K562 (cell line): ENCODE data around the gene CCDC92. TPM values are rescaled to one million over a fixed set of nuclear protein-coding genes. Genes with fewer than 3 reads are reported as not detected.

Source experiments
- ATAC-seq: fragments of 200-7000 bp; cut with Tn5 transposase; 3 replicates; pipeline ENCODE4 v1.9.1; 2020; ENCODE audit warnings: moderate library complexity
- BruUV-seq: library from RNA; stranded (reverse); fragments of 400-500 nt; replicated peaks from 2 replicates; lab custom pipeline; 2021; lab: Mats Ljungman, UMichigan
- CTCF ChIA-PET: fragments of 300-600 bp; formaldehyde crosslinking; extraction: SDS; loops from one replicate; lab custom pipeline; 2021; ENCODE audit warnings: low intra/inter-chr PET ratio; lab: Yijun Ruan, JAX
- POLR2A ChIA-PET: fragments of 300-600, 350-650 bp; sonication (Branson Sonifier 250); formaldehyde crosslinking; extraction: SDS; loops from one replicate; lab custom pipeline; 2021; ENCODE audit warnings: antibody characterized with exemption, inconsistent platforms; lab: Yijun Ruan, JAX
- DNase-seq, 4 experiments: peaks; one replicate each; pipeline versions ENCODE4 v3.0.0 to v3.0.0-alpha.2; 2011 to 2018; ENCODE audit warnings: low spot score in 3 of 4, mixed read lengths in 3 of 4; ENCODE audit errors: extremely low read depth in 1 of 4
- FAIRE-seq: peaks from 2 replicates; lab custom pipeline; 2011; peaks lifted over from hg19 to GRCh38; lab: Jason Lieb, UNC
- H2AFZ ChIP-seq: 2 replicates; pipeline ENCODE4 v1.6.0; 2011; ENCODE audit warnings: low read depth, low read length, control low read depth, inconsistent platforms
- H3K27ac ChIP-seq: fragments of 200-600 bp; 3 replicates; pipeline ENCODE4 v1.8.0; 2011; ENCODE audit warnings: low read depth, mild to moderate bottlenecking, control low read depth, inconsistent platforms, low read length, moderate library complexity, mixed read lengths; ENCODE audit errors: extremely low read depth
- H3K27me3 ChIP-seq, 2 experiments: fragments of 300-600 bp in 1 of 2; 2 replicates in 1 of 2; 3 replicates in 1 of 2; pipeline versions ENCODE4 v1.6.0 to v1.8.0; 2011; ENCODE audit warnings: inconsistent platforms in 2 of 2, low read length in 2 of 2, mild to moderate bottlenecking in 1 of 2, mixed read lengths in 1 of 2, moderate library complexity in 1 of 2; ENCODE audit not compliant: control insufficient read depth in 2 of 2, insufficient read depth in 2 of 2
- H3K36me3 ChIP-seq: fragments of 300-600 bp; 3 replicates; pipeline ENCODE4 v1.8.0; 2011; ENCODE audit warnings: mild to moderate bottlenecking, low read length, inconsistent platforms; ENCODE audit not compliant: control insufficient read depth, insufficient read depth
- H3K4me1 ChIP-seq, 2 experiments: fragments of 200-600 bp in 1 of 2; replicated peaks in 1 of 2; 2 replicates in 1 of 2; 3 replicates in 1 of 2; pipeline versions ENCODE4 v1.5.1 to v1.8.0; 2011; ENCODE audit warnings: inconsistent platforms in 2 of 2, low read length in 2 of 2, mild to moderate bottlenecking in 1 of 2, mixed read lengths in 1 of 2, moderate library complexity in 1 of 2; ENCODE audit not compliant: control insufficient read depth in 2 of 2, insufficient read depth in 2 of 2
- H3K4me2 ChIP-seq: 2 replicates; pipeline ENCODE4 v1.6.1; 2011; ENCODE audit warnings: low read length, control low read depth, inconsistent platforms, mixed read lengths; ENCODE audit not compliant: insufficient read depth
- H3K4me3 ChIP-seq: fragments of 200-600 bp; sonication (generic), shearing (Covaris generic); 2 replicates; pipeline ENCODE4 v1.5.1; 2016; ENCODE audit warnings: control low read depth, inconsistent platforms
- H3K79me2 ChIP-seq: fragments of 200-600 bp; 3 replicates; pipeline ENCODE4 v1.8.0; 2011; ENCODE audit warnings: low read length, inconsistent platforms; ENCODE audit not compliant: control insufficient read depth, insufficient read depth
- H3K9ac ChIP-seq, 2 experiments: 2 replicates each; pipeline versions ENCODE4 v1.6.0 to v1.6.1; 2011; ENCODE audit warnings: low read depth in 2 of 2, low read length in 2 of 2, control low read depth in 1 of 2, inconsistent platforms in 1 of 2, mild to moderate bottlenecking in 1 of 2, mixed read lengths in 1 of 2; ENCODE audit not compliant: insufficient read depth in 1 of 2
- H3K9me1 ChIP-seq: one replicate; pipeline ENCODE4 v1.6.0; 2011; ENCODE audit warnings: inconsistent platforms, mild to moderate bottlenecking, low read length, moderate library complexity; ENCODE audit not compliant: control insufficient read depth, insufficient read depth
- H3K9me3 ChIP-seq: replicated peaks from 2 replicates; pipeline ENCODE4 v1.5.1; 2011; ENCODE audit warnings: low read depth, low read length, inconsistent platforms; ENCODE audit not compliant: control insufficient read depth, insufficient read depth
- H4K20me1 ChIP-seq: replicated peaks from 2 replicates; pipeline ENCODE4 v1.6.1; 2011; ENCODE audit warnings: low read length, inconsistent platforms, mixed read lengths; ENCODE audit not compliant: control insufficient read depth, insufficient read depth
- ATF1 ChIP-seq, 2 experiments: fragments of 450-650 bp in 1 of 2; IDR thresholded peaks; 2 replicates each; pipeline ENCODE4 v1.6.1; 2016; ENCODE audit warnings: missing compliant biosample characterization in 1 of 2, missing genetic modification characterization in 1 of 2
- CHAMP1 ChIP-seq: fragments of 450-650 bp; IDR thresholded peaks from 2 replicates; pipeline ENCODE4 v1.6.1; 2016; ENCODE audit warnings: mild to moderate bottlenecking
- HNRNPH1 ChIP-seq: fragments of 200-400 bp; formaldehyde crosslinking; optimal IDR thresholded peaks from 2 replicates; pipeline ENCODE3; 2017; ENCODE audit warnings: low read depth, mild to moderate bottlenecking, low read length, moderate library complexity
- HNRNPL ChIP-seq: fragments of 200-400 bp; formaldehyde crosslinking; IDR thresholded peaks from 2 replicates; pipeline ENCODE4 v1.6.1; 2017; ENCODE audit warnings: low read depth, mild to moderate bottlenecking, low read length
- KDM5B ChIP-seq: fragments of 200-600 bp; sonication (generic); IDR thresholded peaks from 2 replicates; pipeline ENCODE4 v1.6.1; 2012; ENCODE audit warnings: low read depth, mild to moderate bottlenecking, moderate library complexity, low read length, control low read depth, inconsistent platforms; ENCODE audit not compliant: insufficient replicate concordance
- MXD1 ChIP-seq: fragments of 250-450 bp; sonication (Bioruptor Pico); IDR thresholded peaks from 2 replicates; pipeline ENCODE4 v1.8.0; 2021; ENCODE audit warnings: borderline replicate concordance, mild to moderate bottlenecking, moderate library complexity; ENCODE audit not compliant: poor library complexity, severe bottlenecking
- NR2C2 ChIP-seq, 2 experiments: fragments of 200-800 bp in 1 of 2; sonication (Bioruptor generic) in 1 of 2; sonication (generic) in 1 of 2; formaldehyde crosslinking in 1 of 2; IDR thresholded peaks; 2 replicates each; pipeline versions ENCODE4 v1.6.1 to v1.8.0; 2016 to 2022; ENCODE audit warnings: mild to moderate bottlenecking in 1 of 2, missing compliant biosample characterization in 1 of 2, missing genetic modification characterization in 1 of 2, missing genetic modification reagents in 1 of 2
- POLR3G ChIP-seq: IDR thresholded peaks from 2 replicates; pipeline ENCODE4 v1.6.1; 2011; ENCODE audit not compliant: insufficient read length, insufficient replicate concordance; ENCODE audit errors: extremely low read depth
- TARDBP ChIP-seq: fragments of 450-650 bp; IDR thresholded peaks from 2 replicates; pipeline ENCODE4 v1.6.1; 2016
- TBP ChIP-seq: optimal IDR thresholded peaks from 2 replicates; pipeline ENCODE3; 2011; ENCODE audit warnings: low read depth, low read length, improper control_type of control experiment
- ZFX ChIP-seq: sonication (generic); formaldehyde crosslinking; IDR thresholded peaks from 2 replicates; pipeline ENCODE4 v1.8.0; 2022; ENCODE audit warnings: mild to moderate bottlenecking, missing genetic modification reagents, moderate library complexity
- ZNF77 ChIP-seq: fragments of 250-450 bp; sonication (Bioruptor Pico); IDR thresholded peaks from 2 replicates; pipeline ENCODE4 v1.5.0; 2020
- WGBS: fragments of 100-300 bp; shearing (Covaris generic); methylation state at CpG from one replicate; pipeline ENCODE4 v1.1.6; 2016; ENCODE audit warnings: low coverage, mixed read lengths; ENCODE audit not compliant: insufficient coverage; ENCODE audit errors: missing lambda C conversion rate; 5-methylcytosine and 5-hydroxymethylcytosine counted together
- in situ Hi-C: fragments of 300-500 bp; cut with MboI; formaldehyde crosslinking; loops from 4 replicates; pipeline ENCODE4 v1.15.0; 2018; ENCODE audit warnings: inconsistent platforms, mixed read lengths
- intact Hi-C: fragments of 100-400 bp; cut with micrococcal nuclease; formaldehyde crosslinking; loops from 2 replicates; pipeline ENCODE4 v1.14.2; 2022
- polyA plus RNA-seq, 8 experiments: library from polyadenylated mRNA; depleted of rRNA in 4 of 8; stranded (reverse) in 5 of 8; unstranded in 3 of 8; fragments of >200 nt; fragmentation: Nextera tagmentation in 2 of 8; fragmentation: Illumina TruSeq in 1 of 8; extraction: Ambion mirVana in 2 of 8; extraction: Trizol in 1 of 8; gene quantifications; 2 replicates each; pipeline versions ENCODE4 v1.2.1 to v1.2.3, GENCODE V29; 2011 to 2014; ENCODE audit warnings: inconsistent platforms in 1 of 8, missing spikeins in 1 of 8
- total RNA-seq, 7 experiments: library from RNA; depleted of rRNA in 6 of 7; stranded (reverse); fragments of >200 nt in 6 of 7; fragmentation: Illumina TruSeq in 2 of 7; extraction: Trizol in 2 of 7; gene quantifications; 2 replicates each; pipeline versions ENCODE4 v1.2.1 to v1.2.3, GENCODE V29; 2011 to 2021; ENCODE audit warnings: low replicate concordance in 1 of 7
- TF ChIP-seq, protein P1 (sequence below): fragments of 450-650 bp; formaldehyde crosslinking; IDR thresholded peaks from 2 replicates; pipeline ENCODE4 v1.4.0; 2020; ENCODE audit warnings: mild to moderate bottlenecking, moderate library complexity

The CCDC92 gene
- total and polyA plus RNA-seq, 9 of the 15 experiments (the other 6 are each of a cell fraction or from before 2014, with no cell fraction given): 0.27 to 5.9 (median 2.1) TPM

DNA sequence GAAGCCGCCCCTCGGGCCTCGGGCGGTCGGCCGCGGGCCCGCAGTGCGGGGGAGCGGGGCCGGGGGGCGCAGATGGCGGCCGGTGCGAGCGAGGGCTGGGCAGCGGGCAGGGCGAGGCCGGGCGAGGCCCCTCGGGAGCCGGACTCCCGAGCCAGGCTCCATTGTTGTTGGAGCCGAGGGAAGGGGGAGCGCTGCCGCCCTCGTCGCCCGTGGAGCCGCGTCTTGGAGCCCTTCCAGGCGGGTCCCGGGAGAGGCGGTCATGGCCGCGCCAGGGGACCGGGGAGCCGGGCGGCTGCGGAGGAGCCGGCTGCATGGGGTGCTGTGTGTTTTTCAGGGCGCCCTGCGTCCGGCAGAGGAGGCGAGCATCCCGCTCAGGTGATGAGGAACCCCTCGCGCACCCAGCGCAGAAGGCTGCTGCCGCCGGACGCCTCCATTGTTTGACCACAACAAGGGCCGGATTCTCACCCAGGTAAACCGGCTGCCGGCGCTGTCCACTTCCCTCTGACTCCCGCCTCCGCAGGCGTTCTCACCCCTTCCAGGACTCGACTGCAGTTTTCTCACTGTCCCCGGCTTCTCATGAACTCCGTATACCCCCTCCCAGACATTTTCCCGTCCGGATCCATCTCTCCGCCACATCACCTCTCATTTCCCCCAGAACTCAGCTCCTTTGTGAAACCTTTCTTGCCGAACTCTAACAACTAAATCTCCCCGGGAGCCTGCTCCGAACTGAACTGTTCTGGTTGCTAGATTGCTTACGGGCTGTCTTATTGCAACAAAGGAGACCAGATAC, 1.1 kb upstream of the CCDC92 start (continued):
- TF ChIP-seq, protein P1, sequence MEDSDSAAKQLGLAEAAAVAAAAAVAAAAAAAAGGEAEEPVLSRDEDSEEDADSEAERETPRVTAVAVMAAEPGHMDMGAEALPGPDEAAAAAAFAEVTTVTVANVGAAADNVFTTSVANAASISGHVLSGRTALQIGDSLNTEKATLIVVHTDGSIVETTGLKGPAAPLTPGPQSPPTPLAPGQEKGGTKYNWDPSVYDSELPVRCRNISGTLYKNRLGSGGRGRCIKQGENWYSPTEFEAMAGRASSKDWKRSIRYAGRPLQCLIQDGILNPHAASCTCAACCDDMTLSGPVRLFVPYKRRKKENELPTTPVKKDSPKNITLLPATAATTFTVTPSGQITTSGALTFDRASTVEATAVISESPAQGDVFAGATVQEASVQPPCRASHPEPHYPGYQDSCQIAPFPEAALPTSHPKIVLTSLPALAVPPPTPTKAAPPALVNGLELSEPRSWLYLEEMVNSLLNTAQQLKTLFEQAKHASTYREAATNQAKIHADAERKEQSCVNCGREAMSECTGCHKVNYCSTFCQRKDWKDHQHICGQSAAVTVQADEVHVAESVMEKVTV: no peak
- TF ChIP-seq ATF1 (CRISPR knock-in tag; IDR thresholded peaks at IDR 0.05) (no peak), ATF1 (tag; IDR thresholded peaks at IDR 0.05) (no peak), TBP (no peak)

GRCh38 chr12:123971770-123972456, 718 bp downstream of the CCDC92 start:
- ChIA-PET CTCF (no interaction called here), POLR2A (interaction anchor here (0.6 to 1.0 kb wide), 3 partner anchors 28 to 939 kb away, joined by 3 to 4 read pairs (median 3); no protein-coding TSS in a partner anchor)
- 1% methylated on average over 36 of the region's 55 CpGs for WGBS
- no TSS peak for BruUV-seq
- Histone ChIP-seq H3K36me3 (peaks cover 18% of the 10 kb centered on the region; the same call in 2 of the 3 replicates), H3K9me3 (no peaks in the 10 kb centered on the region), H3K4me2 (peak overlapping the region; percentile 85), H3K4me3 (peak overlapping the region; percentile 65), H3K9ac (peak overlapping the region; percentile 62 to 92), H4K20me1 (0 out of 2 replicates have a peak, but pooled peaks cover 3% of the 10 kb centered on the region), H3K27me3 (no peaks in the 10 kb centered on the region), H3K27ac (peak overlapping the region; percentile 55; the same call in 2 of the 3 replicates), H3K9me1 (peaks cover 2% of the 10 kb centered on the region), H2AFZ (peak overlapping the region; percentile 60), H3K4me1 (peaks cover 16 to 25% of the 10 kb centered on the region in 2 experiments; a peak in 4 of 5 replicates), H3K79me2 (peaks cover 42% of the 10 kb centered on the region)
- in situ Hi-C loops: no loop called here
- DNase-seq (peak in 3 of 4 experiments; percentile 24 to 52 (median 27)), ATAC-seq (peak; percentile 18), FAIRE-seq (peak; percentile 42)
- intact Hi-C loops: no loop called here
- peak; percentile 73 for TF ChIP-seq ZFX (CRISPR knock-in tag)
- 0 out of 2 replicates have a peak, but pooled peaks have one; percentile 10 for TF ChIP-seq HNRNPL
- TF ChIP-seq TARDBP: no peak
- no peak for TF ChIP-seq MXD1 (CRISPR knock-in tag)
- no peak for TF ChIP-seq ZNF77
- no peak for TF ChIP-seq NR2C2 (CRISPR knock-in tag; IDR thresholded peaks at IDR 0.05)
- TF ChIP-seq NR2C2 (tag; IDR thresholded peaks at IDR 0.05): no peak
- TF ChIP-seq CHAMP1: no peak
- TF ChIP-seq KDM5B: peak; percentile 46
- TF ChIP-seq HNRNPH1: no peak
- TF ChIP-seq POLR3G: no peak
